HUES6 (cell line): Measurements from ENCODE around the gene CD177.
"Not testable (repeated sequence)": the region's sequence is repeated elsewhere in the genome, so short reads cannot be mapped to it uniquely, and the experiment has no call there.

Experiments used
- H3K27ac ChIP-seq: 2 replicates; pipeline ENCODE4 v1.7.0; 2013; ENCODE audit warnings: low read depth, mild to moderate bottlenecking, low read length, inconsistent platforms
- H3K27me3 ChIP-seq: 2 replicates; pipeline ENCODE4 v1.6.1; 2013; ENCODE audit warnings: low read length; ENCODE audit not compliant: control insufficient read depth, insufficient read depth
- H3K36me3 ChIP-seq: 2 replicates; pipeline ENCODE4 v1.6.1; 2013; ENCODE audit warnings: low read length; ENCODE audit not compliant: control insufficient read depth, insufficient read depth
- H3K4me1 ChIP-seq: 2 replicates; pipeline ENCODE4 v1.6.1; 2013; ENCODE audit warnings: low read length; ENCODE audit not compliant: control insufficient read depth, insufficient read depth
- H3K4me3 ChIP-seq: 2 replicates; pipeline ENCODE4 v1.5.1; 2013; ENCODE audit warnings: low read depth, low read length
- H3K9ac ChIP-seq: one replicate; pipeline ENCODE4 v1.6.1; 2013; ENCODE audit warnings: mild to moderate bottlenecking, low read length
- H3K9me3 ChIP-seq: 2 replicates; pipeline ENCODE4 v1.6.1; 2013; ENCODE audit warnings: low read depth, low read length; ENCODE audit not compliant: control insufficient read depth, insufficient read depth

CD177 gene

DNA sequence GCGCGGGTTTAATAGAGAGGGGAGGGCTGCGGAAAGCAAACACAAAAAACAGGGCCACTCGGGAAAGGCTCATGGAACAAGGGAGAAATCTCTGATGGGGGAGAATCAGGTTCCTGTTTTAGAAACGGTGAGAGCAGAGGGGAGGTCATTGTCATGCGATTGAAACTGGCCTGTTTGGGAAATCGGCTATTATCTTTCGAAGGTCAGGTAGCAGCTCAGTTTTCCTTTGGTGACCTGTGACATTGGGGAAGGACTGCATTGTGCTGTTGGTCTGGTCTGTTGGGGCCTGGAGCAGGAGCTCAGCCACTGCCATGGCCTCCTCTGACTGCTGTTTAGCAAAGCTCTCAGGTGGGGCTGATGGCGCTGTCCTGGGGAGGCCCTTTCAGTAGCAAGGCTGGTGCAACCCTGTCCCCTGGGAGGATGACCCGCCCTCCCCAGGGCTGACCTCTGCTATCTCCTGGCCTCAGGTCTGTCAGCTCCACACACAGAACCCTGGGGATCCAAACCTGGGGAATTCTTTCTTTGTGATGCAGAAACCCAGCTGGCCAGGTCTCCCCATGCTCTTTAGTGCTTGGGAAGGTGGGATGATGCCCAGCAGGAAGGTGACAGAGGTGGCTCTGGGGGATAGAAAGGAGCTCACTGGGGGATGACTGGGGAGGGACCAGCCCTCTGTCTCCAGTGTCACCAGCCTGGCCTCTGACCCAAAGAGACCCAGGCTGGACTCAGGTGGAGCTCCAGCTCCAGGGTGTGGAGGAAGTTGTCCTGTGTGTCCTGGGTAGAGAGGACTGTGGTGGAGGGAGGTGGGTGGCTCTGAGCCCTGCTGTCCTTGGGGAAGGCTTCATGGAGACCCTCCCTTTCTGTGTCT lies 21.2 kb upstream of the CD177 start:
- Histone ChIP-seq H3K4me3 (no peak overlapping the region; the same call in 1 of the 2 replicates), H3K36me3 (peaks cover 2% of the 10 kb centered on the region; the same call in 1 of the 2 replicates), H3K27me3 (no peaks in the 10 kb centered on the region), H3K4me1 (peaks cover 16% of the 10 kb centered on the region), H3K27ac (no peak overlapping the region), H3K9me3 (peaks cover 25% of the 10 kb centered on the region), H3K9ac (no peak overlapping the region)

DNA sequence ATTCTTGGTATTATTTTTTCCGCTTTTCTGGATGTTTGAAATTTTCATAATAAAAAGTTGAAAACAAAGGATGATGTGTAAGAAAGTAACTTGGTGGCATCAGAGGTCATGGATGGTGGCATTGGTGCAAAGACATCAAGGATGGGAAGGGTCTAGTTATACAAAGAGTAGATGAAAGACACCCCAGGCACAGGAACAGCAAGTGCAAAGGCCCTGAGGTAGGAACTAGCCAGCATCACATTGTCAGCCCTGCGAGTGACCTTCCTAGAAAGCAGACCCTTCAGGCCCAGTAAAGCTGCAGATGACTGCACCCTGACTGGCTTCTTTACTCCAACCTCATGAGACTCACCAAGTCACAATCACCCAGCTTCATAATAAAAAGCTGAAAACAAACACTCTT lies 17.0 kb upstream of the CD177 start:
- H3K4me3 ChIP-seq, H3K36me3 ChIP-seq, H3K9ac ChIP-seq, H3K27ac ChIP-seq, H3K9me3 ChIP-seq, H3K27me3 ChIP-seq: not testable (repeated sequence)
- H3K4me1 ChIP-seq, result peaks cover 14% of the 10 kb centered on the region

DNA sequence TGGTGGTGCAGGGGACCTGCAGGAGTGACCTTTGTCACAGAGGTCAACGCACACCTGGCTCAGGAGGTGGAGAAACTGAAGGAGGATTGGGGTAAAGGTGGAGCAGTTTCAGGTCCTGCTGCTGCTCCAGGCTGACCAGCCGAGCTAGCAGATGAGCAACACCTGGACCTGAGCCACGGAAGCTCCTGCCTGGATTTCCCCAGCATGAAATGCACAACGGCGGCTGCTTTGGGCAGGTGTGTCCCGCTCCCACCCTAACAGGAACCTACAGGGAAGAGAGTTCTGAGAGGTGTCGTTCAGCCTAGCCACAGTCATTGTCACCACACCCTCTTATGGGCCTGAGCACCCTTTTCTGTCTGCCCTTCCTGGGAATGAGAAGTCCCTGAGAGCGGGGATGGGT lies 15.7 kb upstream of the CD177 start:
- no peak overlapping the region for H3K4me3 ChIP-seq
- H3K9me3 ChIP-seq, result no peaks in the 10 kb centered on the region
- H3K4me1 ChIP-seq, result peaks cover 3% of the 10 kb centered on the region; the same call in 1 of the 2 replicates
- H3K9ac ChIP-seq, result no peak overlapping the region
- H3K27ac ChIP-seq, result no peak overlapping the region
- H3K36me3 ChIP-seq, result no peaks in the 10 kb centered on the region
- peaks cover 4% of the 10 kb centered on the region; the same call in 1 of the 2 replicates for H3K27me3 ChIP-seq

DNA sequence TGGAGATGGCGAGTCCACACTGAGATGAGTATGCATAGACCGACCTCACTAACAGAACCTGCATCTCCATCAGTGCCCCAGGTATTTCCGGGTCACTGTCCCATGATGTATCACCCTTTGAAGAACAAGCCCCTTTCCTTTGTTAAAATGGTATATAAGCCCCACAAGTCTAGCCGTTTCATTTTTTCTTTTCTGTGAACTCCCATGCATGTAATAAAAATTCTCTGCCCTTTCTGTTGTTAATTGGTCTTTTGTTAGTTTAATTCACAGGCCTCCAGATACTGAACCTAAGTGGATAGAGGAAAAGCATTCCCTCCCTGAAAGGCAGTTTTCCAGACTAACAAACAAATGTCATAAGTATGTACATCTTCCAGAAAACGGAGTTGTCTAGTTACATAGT lies 15.0 kb upstream of the CD177 start:
- H3K27ac ChIP-seq, result no peak overlapping the region
- no peaks in the 10 kb centered on the region for H3K4me1 ChIP-seq
- H3K36me3 ChIP-seq, result no peaks in the 10 kb centered on the region
- no peak overlapping the region for H3K4me3 ChIP-seq
- no peaks in the 10 kb centered on the region for H3K9me3 ChIP-seq
- peaks cover 4% of the 10 kb centered on the region; the same call in 1 of the 2 replicates for H3K27me3 ChIP-seq
- no peak overlapping the region for H3K9ac ChIP-seq

DNA sequence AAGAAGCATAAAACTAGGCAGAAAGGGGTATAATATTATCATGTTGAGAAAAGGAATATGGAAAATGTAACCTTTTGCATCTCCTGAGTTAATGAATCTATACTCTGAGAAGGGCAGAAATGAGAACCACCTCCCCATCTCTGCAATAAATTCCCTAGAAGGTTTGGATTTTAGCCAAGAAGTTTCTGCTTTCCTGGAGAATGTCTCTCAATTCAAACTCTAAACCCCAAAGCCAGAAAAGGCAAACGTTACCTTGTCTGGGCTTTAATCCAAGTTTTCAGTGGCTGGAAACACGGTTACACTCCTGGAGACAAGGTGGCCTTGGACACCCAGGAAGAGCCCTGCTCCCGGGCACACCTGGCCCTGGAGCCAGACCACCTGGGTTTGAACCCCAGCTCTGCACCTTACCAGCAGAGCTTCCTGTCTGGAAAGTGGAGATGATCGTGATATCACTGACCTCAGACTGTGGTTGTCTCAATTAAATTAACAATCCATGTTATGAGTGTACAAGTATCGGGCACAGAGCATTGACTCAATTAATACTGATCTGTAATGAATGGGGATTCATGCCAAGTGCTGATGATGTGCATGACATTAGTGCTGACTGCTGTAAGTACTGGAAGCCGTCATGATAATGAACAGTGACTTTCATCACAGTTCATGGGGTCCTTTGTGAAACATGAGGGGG lies 14.1 kb upstream of the CD177 start:
- H3K9me3 ChIP-seq, H3K4me3 ChIP-seq, H3K27me3 ChIP-seq, H3K36me3 ChIP-seq, H3K4me1 ChIP-seq, H3K9ac ChIP-seq, H3K27ac ChIP-seq: not testable (repeated sequence)

DNA sequence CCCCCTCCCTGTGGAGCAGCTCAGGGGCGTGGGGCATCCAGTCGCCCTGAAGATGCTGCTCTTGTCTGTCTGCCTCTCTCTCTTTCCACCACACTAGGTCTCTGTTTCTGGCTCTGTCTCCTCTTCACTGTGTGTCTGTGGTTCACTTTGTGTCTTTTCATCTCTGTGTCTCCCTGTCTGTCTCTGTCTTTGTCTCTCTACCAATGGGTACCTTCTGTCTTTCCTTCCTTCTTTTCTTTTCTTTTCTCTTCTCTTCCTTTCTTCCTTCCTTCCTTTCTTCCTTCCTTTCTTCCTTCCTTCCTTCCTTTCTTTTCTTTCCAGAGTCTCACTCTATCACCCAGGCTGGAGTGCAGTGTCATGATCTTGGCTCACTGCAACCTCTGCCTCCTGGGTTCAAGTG lies 13.4 kb upstream of the CD177 start:
- not testable (repeated sequence) for H3K9me3 ChIP-seq, H3K36me3 ChIP-seq, H3K4me1 ChIP-seq, H3K27me3 ChIP-seq, H3K27ac ChIP-seq, H3K9ac ChIP-seq, H3K4me3 ChIP-seq

DNA sequence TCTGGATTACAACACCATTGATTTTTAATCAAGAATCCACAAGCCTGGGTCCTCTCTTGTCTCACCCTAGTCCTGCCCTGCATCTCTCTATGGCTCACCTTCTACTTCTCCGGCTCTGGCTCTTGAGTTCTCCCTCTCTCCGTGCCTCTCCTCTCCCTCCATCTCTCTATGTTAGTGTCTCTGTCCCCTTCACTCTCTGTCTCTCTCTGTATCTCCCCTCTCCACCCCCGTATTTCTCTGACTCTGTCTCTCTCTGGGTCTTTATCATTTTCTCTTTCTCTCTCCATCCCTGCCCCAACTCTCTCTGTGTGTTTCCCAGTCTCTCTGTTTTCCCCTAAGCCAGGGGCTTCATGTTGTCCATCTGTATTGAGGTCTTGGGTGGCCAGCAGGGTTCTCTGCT lies 12.4 kb upstream of the CD177 start:
- H3K9ac ChIP-seq, H3K36me3 ChIP-seq, H3K9me3 ChIP-seq, H3K4me3 ChIP-seq, H3K27ac ChIP-seq, H3K27me3 ChIP-seq, H3K4me1 ChIP-seq: not testable (repeated sequence)

DNA sequence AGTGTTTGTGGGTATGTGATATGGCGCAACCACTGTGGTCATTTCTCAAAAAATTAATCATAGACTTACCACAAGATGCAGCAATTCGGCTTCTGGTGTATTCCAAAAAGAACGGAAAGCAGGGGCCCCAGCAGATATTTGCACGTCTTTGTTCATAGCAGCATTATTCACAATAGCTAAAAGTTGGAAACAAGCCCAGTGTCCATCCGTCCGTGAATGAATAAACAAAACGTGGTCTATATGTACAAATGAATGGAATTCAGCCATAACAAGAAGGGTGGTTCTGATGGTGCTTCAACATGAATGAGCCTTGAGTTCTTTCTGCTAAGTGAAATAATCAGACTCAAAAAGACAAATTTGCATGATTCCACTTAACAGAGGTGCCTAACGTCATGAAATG lies 11.4 kb upstream of the CD177 start:
- H3K9me3 ChIP-seq, H3K9ac ChIP-seq, H3K27ac ChIP-seq, H3K36me3 ChIP-seq, H3K4me3 ChIP-seq, H3K4me1 ChIP-seq, H3K27me3 ChIP-seq: not testable (repeated sequence)

DNA sequence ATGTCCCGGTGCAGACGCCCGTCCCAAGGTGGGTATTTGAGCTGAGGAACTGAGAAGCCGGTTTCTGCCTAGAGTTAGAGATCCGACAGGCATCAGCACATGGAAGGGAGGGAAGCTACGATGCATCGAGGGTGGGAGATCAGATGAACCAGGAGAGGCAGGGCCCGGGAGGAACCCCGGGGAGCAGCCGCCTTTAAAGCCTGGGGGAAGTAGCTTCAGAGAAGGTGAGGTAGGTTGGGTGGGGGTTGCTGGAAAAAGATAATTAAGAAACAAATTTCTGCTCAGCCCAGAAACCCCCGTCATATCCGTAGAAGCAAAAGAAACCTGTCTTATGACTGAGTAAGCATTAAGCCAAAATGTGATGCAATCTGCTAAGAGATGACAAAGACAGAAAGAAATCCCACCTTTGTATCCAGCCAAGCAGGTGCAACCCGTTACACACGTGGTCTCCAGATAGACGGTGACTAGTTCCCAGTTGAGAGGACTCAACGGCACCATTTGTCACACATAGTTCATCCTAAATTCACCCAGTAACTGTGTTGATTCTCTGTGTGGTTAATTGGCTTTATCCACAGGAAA lies 9.1 kb upstream of the CD177 start:
- not testable (repeated sequence) for H3K4me1 ChIP-seq, H3K9ac ChIP-seq, H3K27ac ChIP-seq, H3K27me3 ChIP-seq, H3K36me3 ChIP-seq, H3K4me3 ChIP-seq
- H3K9me3 ChIP-seq, result peaks cover 11% of the 10 kb centered on the region

DNA sequence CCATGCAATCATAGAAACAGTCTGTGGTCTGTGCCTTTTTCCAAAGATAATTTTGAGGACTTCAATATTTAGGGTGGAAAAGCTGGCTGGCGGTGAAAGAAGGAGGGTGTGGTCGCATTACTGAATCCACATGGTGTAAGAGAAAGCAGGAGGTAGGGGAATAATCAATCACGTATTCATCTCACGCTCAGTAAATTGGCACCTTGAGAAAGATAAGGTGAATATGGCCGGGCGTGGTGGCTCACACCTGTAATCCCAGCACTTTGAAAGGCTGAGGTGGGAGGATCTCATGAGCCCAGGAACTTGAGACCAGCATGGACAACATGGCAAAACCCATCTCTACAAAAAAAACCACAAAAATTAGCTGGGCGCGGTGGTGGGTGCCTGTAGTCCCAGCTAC lies 3.7 kb upstream of the CD177 start:
- H3K36me3 ChIP-seq, H3K4me1 ChIP-seq, H3K27ac ChIP-seq, H3K9ac ChIP-seq, H3K4me3 ChIP-seq: not testable (repeated sequence)
- Histone ChIP-seq H3K27me3 (peaks cover 12% of the 10 kb centered on the region), H3K9me3 (peaks cover 11% of the 10 kb centered on the region)
